ENCODE measurements around the gene C1QTNF3. TPM values are rescaled to one million over a fixed set of nuclear protein-coding genes. Genes with fewer than 3 reads are reported as not detected.
"Not testable (repeated sequence)": the region's sequence is repeated elsewhere in the genome, so short reads cannot be mapped to it uniquely, and the experiment has no call there.

C1QTNF3 gene
- total and polyA plus RNA-seq, 2 donors (not counting 3 experiments of a cell fraction or from before 2014, with no cell fraction given) = 1.6 TPM

GRCh38 chr5:34031966-34032365 lies 11.0 kb downstream of the C1QTNF3 start:
- H3K9me1 ChIP-seq (replicated peaks; ENCODE audit: control insufficient read depth, extremely low read depth, insufficient read depth, low read length) = no peaks in the 10 kb centered on the region
- FAIRE-seq (no peak), DNase-seq (ENCODE audit: low read depth, low spot score) (no peak)
- no peaks in the 10 kb centered on the region for H3K27me3 ChIP-seq (ENCODE audit: control insufficient read depth in 2 of 2, insufficient read depth in 2 of 2, low read length in 2 of 2)
- dilution Hi-C loops (cut with MboI; ENCODE audit: extremely low pct_ligation_motif_present, low sequenced_read_pairs) = no loop called here
- H3K27ac ChIP-seq (ENCODE audit: insufficient read depth, low read depth, low read length) = no peak overlapping the region
- ChIA-PET POLR2A (no interaction called here), CTCF (no interaction called here)
- H3K4me1 ChIP-seq (ENCODE audit: control insufficient read depth, extremely low read depth, insufficient read depth, low read length) = no peaks in the 10 kb centered on the region
- no peak for TF ChIP-seq EZH2 (IDR thresholded peaks at IDR 0.05; ENCODE audit: borderline replicate concordance, low read depth, low read length, severe bottlenecking)
- H3K9me3 ChIP-seq (replicated peaks; ENCODE audit: control insufficient read depth, insufficient read depth, low read length) = no peaks in the 10 kb centered on the region
- H3K79me2 ChIP-seq (ENCODE audit: control insufficient read depth, insufficient read depth, low read length) = no peaks in the 10 kb centered on the region
- BruUV-seq (replicated peaks) = no TSS peak
- H2AFZ ChIP-seq (ENCODE audit: low read depth, low read length) = no peak overlapping the region
- no peak overlapping the region for H3K4me2 ChIP-seq (ENCODE audit: insufficient read depth, low read length)
- H3K4me3 ChIP-seq (replicated peaks in 1 of 3; ENCODE audit: insufficient read depth in 1 of 3, low read depth in 1 of 3, low read length in 3 of 3) = no peak overlapping the region
- no peaks in the 10 kb centered on the region for H3K36me3 ChIP-seq (ENCODE audit: control insufficient read depth in 2 of 2, extremely low read depth in 1 of 2, insufficient read depth in 2 of 2, low read length in 2 of 2)
- intact Hi-C loops (cut with micrococcal nuclease) = no loop called here
- no peaks in the 10 kb centered on the region for H4K20me1 ChIP-seq (replicated peaks; ENCODE audit: control insufficient read depth, extremely low read depth, insufficient read depth, low read length)
- H3K9ac ChIP-seq (replicated peaks; ENCODE audit: extremely low read depth, insufficient read depth, low read length) = no peak overlapping the region

GRCh38 chr5:34031117-34031516 lies 11.9 kb downstream of the C1QTNF3 start:
- no peak for FAIRE-seq
- POLR2A ChIA-PET = no interaction called here

GRCh38 chr5:34030585-34030984 lies 12.4 kb downstream of the C1QTNF3 start:
- FAIRE-seq; H3K4me2 ChIP-seq (ENCODE audit: insufficient read depth, low read length); H3K36me3 ChIP-seq (ENCODE audit: control insufficient read depth in 2 of 2, extremely low read depth in 1 of 2, insufficient read depth in 2 of 2, low read length in 2 of 2); H4K20me1 ChIP-seq (replicated peaks; ENCODE audit: control insufficient read depth, extremely low read depth, insufficient read depth, low read length); H2AFZ ChIP-seq (ENCODE audit: low read depth, low read length); H3K27ac ChIP-seq (ENCODE audit: insufficient read depth, low read depth, low read length); CTCF ChIA-PET; DNase-seq (ENCODE audit: low read depth, low spot score); H3K9me1 ChIP-seq (replicated peaks; ENCODE audit: control insufficient read depth, extremely low read depth, insufficient read depth, low read length); BruUV-seq (replicated peaks); intact Hi-C loops (cut with micrococcal nuclease); POLR2A ChIA-PET; H3K9me3 ChIP-seq (replicated peaks; ENCODE audit: control insufficient read depth, insufficient read depth, low read length); H3K27me3 ChIP-seq (ENCODE audit: control insufficient read depth in 2 of 2, insufficient read depth in 2 of 2, low read length in 2 of 2); dilution Hi-C loops (cut with MboI; ENCODE audit: extremely low pct_ligation_motif_present, low sequenced_read_pairs); H3K79me2 ChIP-seq (ENCODE audit: control insufficient read depth, insufficient read depth, low read length); H3K4me1 ChIP-seq (ENCODE audit: control insufficient read depth, extremely low read depth, insufficient read depth, low read length); H3K9ac ChIP-seq (replicated peaks; ENCODE audit: extremely low read depth, insufficient read depth, low read length); H3K4me3 ChIP-seq (replicated peaks in 1 of 3; ENCODE audit: insufficient read depth in 1 of 3, low read depth in 1 of 3, low read length in 3 of 3): not testable (repeated sequence)

More at GRCh38 chr5:34031117-34031516, 11.9 kb downstream of the C1QTNF3 start:
- Histone ChIP-seq H2AFZ (ENCODE audit: low read depth, low read length) (no peak overlapping the region), H3K4me1 (ENCODE audit: control insufficient read depth, extremely low read depth, insufficient read depth, low read length) (no peaks in the 10 kb centered on the region), H3K9me1 (replicated peaks; ENCODE audit: control insufficient read depth, extremely low read depth, insufficient read depth, low read length) (no peaks in the 10 kb centered on the region), H3K27ac (ENCODE audit: insufficient read depth, low read depth, low read length) (no peak overlapping the region), H3K79me2 (ENCODE audit: control insufficient read depth, insufficient read depth, low read length) (no peaks in the 10 kb centered on the region), H3K9me3 (replicated peaks; ENCODE audit: control insufficient read depth, insufficient read depth, low read length) (no peaks in the 10 kb centered on the region), H3K4me3 (replicated peaks in 1 of 3; ENCODE audit: insufficient read depth in 1 of 3, low read depth in 1 of 3, low read length in 3 of 3) (no peak overlapping the region), H4K20me1 (replicated peaks; ENCODE audit: control insufficient read depth, extremely low read depth, insufficient read depth, low read length) (no peaks in the 10 kb centered on the region), H3K27me3 (ENCODE audit: control insufficient read depth in 2 of 2, insufficient read depth in 2 of 2, low read length in 2 of 2) (no peaks in the 10 kb centered on the region), H3K36me3 (ENCODE audit: control insufficient read depth in 2 of 2, extremely low read depth in 1 of 2, insufficient read depth in 2 of 2, low read length in 2 of 2) (no peaks in the 10 kb centered on the region), H3K9ac (replicated peaks; ENCODE audit: extremely low read depth, insufficient read depth, low read length) (no peak overlapping the region), H3K4me2 (ENCODE audit: insufficient read depth, low read length) (no peak overlapping the region)
- BruUV-seq (replicated peaks) = no TSS peak
- intact Hi-C loops (cut with micrococcal nuclease) = no loop called here
- dilution Hi-C loops (cut with MboI; ENCODE audit: extremely low pct_ligation_motif_present, low sequenced_read_pairs) = no loop called here
- CTCF ChIA-PET = no interaction called here
- TF ChIP-seq GATA2 (IDR thresholded peaks at IDR 0.05; ENCODE audit: insufficient read depth, insufficient read length, low read depth, low read length) (no peak), FOS (IDR thresholded peaks at IDR 0.05; ENCODE audit: borderline replicate concordance, insufficient read depth, low read length) (no peak), POLR2AphosphoS5 (IDR thresholded peaks at IDR 0.05; ENCODE audit: insufficient read depth, low read depth, low read length) (no peak), POLR2A (IDR thresholded peaks at IDR 0.05; ENCODE audit: low read depth, low read length) (no peak), JUN (IDR thresholded peaks at IDR 0.05; ENCODE audit: borderline replicate concordance, insufficient read depth, insufficient read length, low read depth) (no peak), EZH2 (IDR thresholded peaks at IDR 0.05; ENCODE audit: borderline replicate concordance, low read depth, low read length, severe bottlenecking) (no peak), MAX (IDR thresholded peaks at IDR 0.05; ENCODE audit: insufficient read depth, insufficient read length) (no peak), MYC (IDR thresholded peaks at IDR 0.05; ENCODE audit: low read depth, low read length) (no peak), CTCF (IDR thresholded peaks at IDR 0.05; ENCODE audit: extremely low read depth in 1 of 2, insufficient read depth in 1 of 2, low read depth in 1 of 2, low read length in 2 of 2) (no peak)
- DNase-seq (ENCODE audit: low read depth, low spot score) = no peak
